Ovary (tissue), 3 donors: ENCODE results near the gene NR4A1.

ENCODE experiments used
- EP300 ChIP-seq: sonication (generic); formaldehyde crosslinking; IDR thresholded peaks from one replicate; pipeline ENCODE4 v1.6.1; 2017; ENCODE audit warnings: antibody characterized with exemption
- POLR2A ChIP-seq: fragments of 450-650 bp; IDR thresholded peaks from one replicate; pipeline ENCODE4 v1.6.1; 2017; ENCODE audit warnings: antibody characterized with exemption, mild to moderate bottlenecking, moderate library complexity
- TF ChIP-seq, protein P1 (sequence below), 3 donors: fragments of 450-650 bp in 2 of 3; fragments of 200-600 bp in 1 of 3; IDR thresholded peaks; one replicate each; pipeline versions ENCODE4 v1.5.1 to v1.8.0; 2016 to 2022; ENCODE audit warnings: antibody characterized with exemption in 3 of 3, mild to moderate bottlenecking in 1 of 3
- donor health status: DM: no; HTN: no; CAD: no.

DNA sequence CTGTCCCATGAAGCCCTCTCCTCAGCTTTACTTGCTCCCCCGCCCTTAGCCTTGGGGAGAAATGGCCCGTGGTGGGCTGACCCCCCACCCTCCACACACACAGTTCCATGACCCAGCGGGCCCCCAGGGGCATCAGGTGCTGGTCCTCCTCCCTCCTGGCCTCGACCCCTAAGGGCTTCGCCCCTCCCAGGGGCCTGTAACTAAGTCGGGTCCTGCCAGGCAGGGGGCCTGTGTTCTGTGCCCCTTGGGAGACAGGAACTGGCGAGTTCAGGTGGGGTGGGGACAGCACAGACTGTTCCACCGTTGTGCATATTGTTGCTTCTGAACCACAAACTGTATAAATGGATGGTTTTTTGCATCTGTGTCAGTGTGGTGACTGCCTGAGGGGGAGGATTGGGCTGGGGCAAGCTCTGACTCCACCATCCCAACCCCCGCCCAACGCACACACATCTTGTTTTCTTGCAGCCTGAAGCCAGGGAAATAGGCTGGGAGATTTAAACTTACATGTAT lies 35.7 kb upstream of the NR4A1 start:
- TF ChIP-seq, protein P1, sequence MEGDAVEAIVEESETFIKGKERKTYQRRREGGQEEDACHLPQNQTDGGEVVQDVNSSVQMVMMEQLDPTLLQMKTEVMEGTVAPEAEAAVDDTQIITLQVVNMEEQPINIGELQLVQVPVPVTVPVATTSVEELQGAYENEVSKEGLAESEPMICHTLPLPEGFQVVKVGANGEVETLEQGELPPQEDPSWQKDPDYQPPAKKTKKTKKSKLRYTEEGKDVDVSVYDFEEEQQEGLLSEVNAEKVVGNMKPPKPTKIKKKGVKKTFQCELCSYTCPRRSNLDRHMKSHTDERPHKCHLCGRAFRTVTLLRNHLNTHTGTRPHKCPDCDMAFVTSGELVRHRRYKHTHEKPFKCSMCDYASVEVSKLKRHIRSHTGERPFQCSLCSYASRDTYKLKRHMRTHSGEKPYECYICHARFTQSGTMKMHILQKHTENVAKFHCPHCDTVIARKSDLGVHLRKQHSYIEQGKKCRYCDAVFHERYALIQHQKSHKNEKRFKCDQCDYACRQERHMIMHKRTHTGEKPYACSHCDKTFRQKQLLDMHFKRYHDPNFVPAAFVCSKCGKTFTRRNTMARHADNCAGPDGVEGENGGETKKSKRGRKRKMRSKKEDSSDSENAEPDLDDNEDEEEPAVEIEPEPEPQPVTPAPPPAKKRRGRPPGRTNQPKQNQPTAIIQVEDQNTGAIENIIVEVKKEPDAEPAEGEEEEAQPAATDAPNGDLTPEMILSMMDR (IDR thresholded peaks at IDR 0.05) = no peak
- no peak for TF ChIP-seq POLR2A
- TF ChIP-seq EP300 = no peak
